Measurements from ENCODE around the gene ANKRD33B. TPM values are rescaled to one million over a fixed set of nuclear protein-coding genes. Genes with fewer than 3 reads are reported as not detected.

Gene ANKRD33B
- total and polyA plus RNA-seq, 2 of the 8 experiments (the other 6 are each of a cell fraction or from before 2014, with no cell fraction given) = 6.9 to 20.6 TPM

- TF ChIP-seq BCL11A (IDR thresholded peaks at IDR 0.05; ENCODE audit: low read depth in 2 of 2, low read length in 2 of 2) = no peak
- TF ChIP-seq CTCF (IDR thresholded peaks at IDR 0.05; ENCODE audit: control extremely low read depth in 1 of 3, insufficient read depth in 1 of 3, low read depth in 1 of 3, low read length in 3 of 3) = no peak
- no peak for TF ChIP-seq CBX5 (IDR thresholded peaks at IDR 0.05; ENCODE audit: low read depth, low read length)
- no peak for TF ChIP-seq ASH2L (IDR thresholded peaks at IDR 0.05; ENCODE audit: low read length)
- no peak for TF ChIP-seq TAF7 (optimal IDR thresholded peaks at IDR 0.05; ENCODE audit: borderline replicate concordance, low read depth, low read length)
- TF ChIP-seq ZNF274 (IDR thresholded peaks at IDR 0.05; ENCODE audit: borderline replicate concordance, extremely low read depth, low read length) = no peak
Measured at GRCh38 chr5:10615693-10616092, 51.8 kb downstream of the ANKRD33B start (continued).
